Right lung (tissue), 5 donors: ENCODE measurements around the gene EGLN3. TPM values are rescaled to one million over a fixed set of nuclear protein-coding genes. Genes with fewer than 3 reads are reported as not detected.
"Not testable (repeated sequence)": the region's sequence is repeated elsewhere in the genome, so short reads cannot be mapped to it uniquely, and the experiment has no call there.

Experiments
- DNase-seq, 2 donors: peaks; one replicate each; pipeline ENCODE4 v3.0.0-alpha.2; 2013
- polyA plus RNA-seq, 5 donors: library from polyadenylated mRNA; unstranded; fragments of 120-200 nt; gene quantifications; one replicate each; pipeline versions ENCODE4 v1.2.1 to v1.2.3, GENCODE V29; 2013; ENCODE audit warnings: inconsistent platforms in 1 of 5, low replicate concordance in 1 of 5; ENCODE audit not compliant: insufficient read length in 5 of 5, insufficient read depth in 1 of 5

Gene EGLN3
- polyA plus RNA-seq, 5 donors = 19.1 to 91.5 (median 43.7) TPM

- DNase-seq = no peak
These were observed 10.3 kb downstream of the EGLN3 start for GRCh38 chr14:33940561-33941011.

- DNase-seq = peak; percentile 77 to 78
These were observed 12.5 kb downstream of the EGLN3 start for GRCh38 chr14:33938131-33938949.

DNA sequence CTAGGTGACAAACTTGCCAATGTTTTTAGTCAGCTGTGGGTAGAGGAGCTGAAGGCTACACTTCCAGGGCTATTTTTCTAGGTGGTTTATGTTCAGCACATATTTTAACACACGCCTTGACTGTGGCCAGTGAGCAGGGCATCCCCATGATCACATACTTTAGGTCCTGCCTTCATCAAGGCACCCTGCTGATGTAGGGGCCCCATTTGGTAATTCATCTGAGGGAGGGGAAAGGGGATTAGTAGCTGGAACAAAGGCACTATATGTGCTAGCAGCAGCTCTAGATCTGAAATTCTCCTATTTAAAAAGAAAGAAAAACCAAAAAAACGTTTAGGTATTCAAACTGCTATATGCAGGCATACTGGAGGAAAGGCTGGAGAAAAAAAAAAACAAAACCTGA, 14.5 kb downstream of the EGLN3 start:
- DNase-seq = no peak

- DNase-seq = no peak
These were observed 15.9 kb downstream of the EGLN3 start for GRCh38 chr14:33934938-33935337.

DNA sequence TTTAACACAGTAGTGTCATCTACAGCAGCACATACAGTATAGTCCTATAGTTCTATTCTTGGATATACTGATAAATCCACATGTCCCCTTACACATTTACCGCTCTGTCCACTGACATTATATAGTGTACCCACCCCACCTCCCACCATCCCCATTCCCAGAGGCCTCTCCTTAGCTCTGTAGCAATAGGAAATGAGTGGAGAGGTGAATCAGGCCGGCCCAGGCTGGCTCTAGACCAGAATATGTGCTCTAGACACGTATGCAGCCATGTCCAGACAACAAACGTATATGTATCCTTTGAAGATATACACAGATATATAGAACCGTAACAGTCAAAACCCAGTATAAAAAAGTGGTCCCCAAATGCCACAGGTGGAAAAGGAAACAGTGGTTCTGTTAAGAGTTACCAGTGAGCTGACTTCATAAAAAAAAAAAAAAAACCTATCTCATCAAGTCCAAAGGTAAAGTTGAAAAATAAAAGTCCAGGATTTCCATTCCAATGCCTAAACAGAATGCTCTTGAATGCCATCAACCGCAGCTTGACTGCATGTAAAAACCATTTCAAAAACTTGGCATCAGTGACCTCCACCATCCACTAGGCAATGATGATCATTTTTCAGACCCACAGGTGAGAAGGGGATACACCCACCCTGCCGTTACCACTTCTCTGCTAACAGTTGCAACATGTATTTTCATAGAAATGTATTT, 16.7 kb downstream of the EGLN3 start:
- no peak for DNase-seq

DNA sequence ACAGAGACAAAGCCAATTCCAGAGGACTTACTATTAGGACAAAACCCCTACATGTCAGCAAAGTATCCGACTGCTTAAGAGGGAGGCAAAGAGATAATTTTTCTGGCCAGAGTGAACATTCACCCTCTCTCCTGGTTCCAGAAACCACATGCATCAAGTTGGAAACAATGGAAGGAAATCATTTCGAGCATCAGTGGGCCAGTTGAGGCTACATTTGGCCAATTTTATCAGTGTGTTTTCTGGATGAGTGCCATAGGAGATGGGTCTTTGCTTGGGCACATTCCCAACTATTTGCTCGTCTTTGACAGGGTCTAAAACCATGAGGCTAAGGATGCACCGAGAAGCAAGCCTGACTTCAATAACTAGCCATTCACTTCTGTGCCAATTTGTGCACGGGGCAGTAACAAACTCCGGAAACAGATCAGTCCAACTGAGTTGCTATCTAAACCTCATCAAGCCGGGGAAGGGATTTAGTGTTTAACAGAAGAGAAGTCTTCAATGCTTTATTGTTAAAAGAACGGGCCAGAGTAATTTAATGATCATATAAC, 17.4 kb downstream of the EGLN3 start:
- no peak for DNase-seq

GRCh38 chr14:33932576-33933345, 18.1 kb downstream of the EGLN3 start:
- DNase-seq = no peak

DNA sequence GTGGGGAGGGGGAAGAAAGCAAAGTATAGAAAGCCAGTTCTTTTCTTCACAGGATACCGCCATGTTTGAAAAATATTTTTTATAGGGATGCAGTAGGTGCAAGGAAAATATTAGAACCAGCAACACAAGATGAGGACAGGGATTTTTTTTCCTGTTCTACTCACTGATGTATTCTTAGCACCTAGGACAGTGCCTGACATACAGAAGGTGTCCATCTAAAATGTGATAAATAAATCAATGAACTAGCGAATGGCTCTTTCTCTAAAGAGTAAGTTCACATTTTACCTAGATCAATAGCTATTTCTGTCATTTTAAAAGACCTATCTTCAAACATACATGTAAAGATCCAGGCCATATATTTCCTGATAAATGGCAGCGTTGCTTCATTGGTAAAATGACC, 18.8 kb downstream of the EGLN3 start:
- DNase-seq = no peak

GRCh38 chr14:33931461-33931860, 19.4 kb downstream of the EGLN3 start:
- DNase-seq = no peak

- no peak for DNase-seq
These were observed 20.4 kb downstream of the EGLN3 start for GRCh38 chr14:33930439-33930838.

- no peak for DNase-seq
These were observed 21.0 kb downstream of the EGLN3 start for GRCh38 chr14:33929799-33930408.

DNA sequence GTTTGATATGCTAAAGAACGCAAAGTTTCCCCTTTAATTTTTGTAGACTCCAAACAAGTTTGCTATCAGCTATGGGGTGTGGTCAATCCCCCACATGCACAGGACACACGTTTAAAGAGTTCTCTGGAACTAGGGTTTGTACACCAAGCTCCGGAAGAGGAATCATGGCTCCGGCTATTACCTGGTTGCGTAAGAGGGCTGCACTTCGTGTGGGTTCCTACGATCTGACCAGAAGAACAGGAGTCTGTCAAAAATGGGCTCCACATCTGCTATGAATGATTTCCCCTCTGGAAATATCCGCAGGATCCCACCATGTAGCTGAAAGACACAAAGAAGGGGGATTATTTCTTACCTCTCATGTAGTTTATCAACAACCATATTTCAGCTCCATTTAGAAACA, 22.0 kb downstream of the EGLN3 start:
- no peak for DNase-seq

DNA sequence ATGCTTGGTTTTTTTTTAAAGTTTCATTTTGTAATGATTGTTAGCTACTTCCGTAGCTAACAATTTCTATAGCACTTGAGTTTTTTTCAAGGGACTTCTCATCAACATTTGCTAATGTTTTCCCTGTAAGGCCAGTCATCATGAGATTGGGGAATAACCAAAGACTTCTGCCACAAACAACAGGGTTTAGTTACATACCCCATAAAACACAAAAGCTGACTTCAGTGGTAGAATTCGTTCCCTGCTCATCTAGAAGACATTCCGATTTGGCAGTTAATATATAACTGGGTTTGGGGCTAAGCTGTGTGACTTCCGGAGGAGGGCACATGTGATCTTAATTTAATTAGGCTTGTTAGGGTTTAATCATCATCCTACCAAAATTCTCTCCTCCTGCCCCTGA, 22.9 kb downstream of the EGLN3 start:
- DNase-seq = no peak

DNA sequence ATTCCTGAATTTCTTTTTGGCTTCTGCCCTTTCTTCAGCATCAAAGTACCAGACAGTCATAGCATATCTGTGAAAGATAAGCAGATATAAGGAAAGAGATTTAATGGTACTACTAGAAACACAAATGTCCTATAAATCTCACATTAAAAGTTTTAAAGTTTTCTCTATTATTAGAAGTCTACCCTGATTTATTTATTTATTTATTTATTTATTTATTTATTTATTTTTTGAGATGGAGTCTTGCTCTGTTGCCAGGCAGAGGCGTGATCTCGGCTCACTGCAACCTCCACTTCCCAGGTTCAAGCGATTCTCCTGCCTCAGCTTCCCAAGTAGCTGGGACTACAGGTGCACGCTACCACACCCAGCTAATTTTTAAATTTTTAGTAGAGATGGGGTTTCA, 23.9 kb downstream of the EGLN3 start:
- DNase-seq = not testable (repeated sequence)

- DNase-seq = no peak
These were observed 24.9 kb downstream of the EGLN3 start for GRCh38 chr14:33925946-33926345.

GRCh38 chr14:33925235-33925634, 25.6 kb downstream of the EGLN3 start:
- no peak for DNase-seq

DNA sequence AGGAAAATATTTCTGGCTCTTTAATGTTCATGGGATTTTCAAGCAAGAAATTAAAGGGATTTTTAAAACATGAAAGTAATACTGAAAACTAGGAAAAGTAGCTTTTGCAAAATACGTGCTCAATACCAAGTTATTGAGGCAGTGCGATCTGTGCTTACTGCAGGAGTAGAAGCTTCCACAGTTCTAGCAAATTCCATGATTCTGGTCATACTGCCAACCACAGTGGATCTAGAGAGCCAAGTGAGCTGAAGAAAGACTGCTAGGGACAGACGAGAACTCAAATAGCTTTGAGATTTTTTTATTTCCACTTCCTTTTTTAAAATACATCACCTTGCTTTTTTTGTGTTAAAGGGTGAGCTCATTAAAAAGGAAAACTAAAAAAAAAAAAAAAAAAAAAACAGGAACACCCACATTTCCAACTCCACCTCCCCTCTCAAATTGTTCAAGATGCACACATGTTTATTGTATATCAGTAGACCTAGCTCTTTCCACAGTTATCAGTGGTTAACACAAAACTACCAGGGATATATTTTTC, 26.2 kb downstream of the EGLN3 start:
- no peak for DNase-seq

DNA sequence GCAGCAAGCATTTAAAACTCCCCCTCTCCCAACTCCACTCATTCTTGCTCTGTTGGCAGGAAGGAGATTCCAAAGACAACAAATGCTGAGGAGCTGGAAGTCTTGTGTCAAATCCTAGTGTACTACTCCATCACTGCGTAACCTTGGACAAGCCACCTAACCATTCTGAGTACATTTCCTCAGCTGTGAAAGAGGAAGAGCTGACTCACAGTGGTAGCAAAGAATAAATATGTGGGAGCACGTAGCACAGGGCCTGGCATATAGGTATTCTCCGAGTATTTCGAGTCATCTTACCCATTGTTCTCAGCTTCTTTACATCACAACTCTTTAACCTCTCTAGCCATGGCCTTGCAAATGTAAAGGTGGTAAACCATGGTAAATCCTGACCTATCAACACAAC, 28.7 kb downstream of the EGLN3 start:
- DNase-seq = no peak

DNA sequence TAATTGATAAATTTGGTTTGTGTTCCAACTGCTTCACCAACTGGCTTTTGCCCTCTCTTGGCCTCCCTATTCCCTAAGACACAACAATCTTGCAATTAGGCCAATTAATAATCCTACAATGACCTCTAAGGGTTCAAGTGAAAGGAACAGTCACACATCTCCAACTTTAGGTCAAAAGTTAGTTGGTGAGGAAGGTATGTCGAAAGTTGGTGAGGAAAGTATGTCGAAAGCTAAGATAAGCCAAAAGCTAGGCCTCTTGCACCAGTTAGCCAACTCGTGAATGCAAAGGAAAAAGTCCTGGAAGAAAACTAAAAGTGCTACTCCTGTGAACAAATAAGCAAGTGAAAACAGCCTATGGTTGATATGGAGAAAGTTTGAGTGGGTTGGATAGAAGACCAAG, 32.6 kb downstream of the EGLN3 start:
- DNase-seq = no peak

GRCh38 chr14:33917661-33918060, 33.2 kb downstream of the EGLN3 start:
- no peak for DNase-seq
